H1 (cell line): ENCODE measurements around the gene NEK11. TPM values are rescaled to one million over a fixed set of nuclear protein-coding genes. Genes with fewer than 3 reads are reported as not detected.

Source experiments
- CTCF ChIA-PET: fragments of 300-600 bp; sonication (Branson Sonifier 250); formaldehyde crosslinking; loops from one replicate; lab custom pipeline; 2021; ENCODE audit not compliant: partially characterized antibody; lab: Charles Lee
- POLR2A ChIA-PET: fragments of 300-600 bp; sonication (Branson Sonifier 250); formaldehyde crosslinking; loops from one replicate; lab custom pipeline; 2021; ENCODE audit warnings: inconsistent platforms; ENCODE audit not compliant: partially characterized antibody; lab: Charles Lee
- DNase-seq, 2 experiments: peaks; one replicate each; pipeline versions ENCODE4 v3.0.0 to v3.0.0-alpha.2; 2010 to 2022; ENCODE audit warnings: low spot score in 2 of 2, low read depth in 1 of 2, mixed read lengths in 1 of 2
- FAIRE-seq: peaks from 2 replicates; lab custom pipeline; 2011; peaks lifted over from hg19 to GRCh38; lab: Jason Lieb, UNC
- H2AFZ ChIP-seq: 2 replicates; pipeline ENCODE4 v1.8.1; 2012; ENCODE audit warnings: low read length, inconsistent platforms
- H2AK5ac ChIP-seq: 2 replicates; pipeline ENCODE4 v1.6.1; 2013; ENCODE audit warnings: low read depth, low read length
- H2BK120ac ChIP-seq: replicated peaks from 2 replicates; pipeline ENCODE3; 2013; ENCODE audit warnings: low read depth, low read length, inconsistent platforms
- H2BK12ac ChIP-seq: 2 replicates; pipeline ENCODE4 v1.6.1; 2013; ENCODE audit warnings: low read depth, low read length
- H2BK15ac ChIP-seq: 2 replicates; pipeline ENCODE4 v1.6.1; 2013; ENCODE audit warnings: low read length
- H2BK20ac ChIP-seq: 2 replicates; pipeline ENCODE4 v1.6.1; 2013; ENCODE audit warnings: low read length
- H2BK5ac ChIP-seq: 2 replicates; pipeline ENCODE4 v1.6.1; 2013; ENCODE audit warnings: low read depth, low read length
- H3K14ac ChIP-seq: 2 replicates; pipeline ENCODE4 v1.6.1; 2013; ENCODE audit warnings: inconsistent platforms; ENCODE audit not compliant: insufficient read length
- H3K18ac ChIP-seq: 2 replicates; pipeline ENCODE4 v1.6.1; 2013; ENCODE audit warnings: low read length; ENCODE audit errors: extremely low read depth
- H3K23ac ChIP-seq: 2 replicates; pipeline ENCODE4 v1.6.1; 2013; ENCODE audit warnings: inconsistent platforms; ENCODE audit not compliant: insufficient read length
- H3K23me2 ChIP-seq: 2 replicates; pipeline ENCODE4 v1.6.1; 2013; ENCODE audit warnings: low read depth, low read length
- H3K27ac ChIP-seq: 2 replicates; pipeline ENCODE4 v1.6.1; 2011; ENCODE audit warnings: low read depth, low read length, inconsistent platforms
- H3K27me3 ChIP-seq, 4 experiments: replicated peaks in 1 of 4; 1 replicate in 1 of 4; 2 replicates in 3 of 4; pipeline versions ENCODE4 v1.6.1 to v1.8.1; 2011 to 2013; ENCODE audit warnings: low read length in 3 of 4, mild to moderate bottlenecking in 3 of 4, inconsistent platforms in 2 of 4, mixed read lengths in 2 of 4, moderate library complexity in 1 of 4; ENCODE audit not compliant: control insufficient read depth in 3 of 4, insufficient read depth in 3 of 4; ENCODE audit errors: extremely low read depth in 1 of 4
- H3K36me3 ChIP-seq, 4 experiments: 2 replicates each; pipeline versions ENCODE4 v1.6.1 to v1.8.1; 2011 to 2013; ENCODE audit warnings: mild to moderate bottlenecking in 4 of 4, low read length in 3 of 4, moderate library complexity in 2 of 4, control low read depth in 1 of 4, inconsistent platforms in 1 of 4; ENCODE audit not compliant: insufficient read depth in 4 of 4, control insufficient read depth in 2 of 4
- H3K4ac ChIP-seq: replicated peaks from 2 replicates; pipeline ENCODE3; 2013; ENCODE audit warnings: low read length, low read depth, mixed read lengths, inconsistent platforms; ENCODE audit not compliant: insufficient read length
- H3K4me1 ChIP-seq, 4 experiments: replicated peaks in 1 of 4; 1 replicate in 1 of 4; 2 replicates in 3 of 4; pipeline versions ENCODE4 v1.6.1 to v1.8.1; 2011 to 2013; ENCODE audit warnings: low read length in 3 of 4, inconsistent platforms in 2 of 4, mixed read lengths in 1 of 4; ENCODE audit not compliant: insufficient read depth in 4 of 4, control insufficient read depth in 3 of 4
- H3K4me2 ChIP-seq, 2 experiments: 2 replicates each; pipeline versions ENCODE4 v1.6.1 to v1.8.1; 2011 to 2013; ENCODE audit warnings: low read depth in 2 of 2, low read length in 2 of 2, control low read depth in 1 of 2, inconsistent platforms in 1 of 2, mild to moderate bottlenecking in 1 of 2; ENCODE audit not compliant: insufficient read depth in 1 of 2
- H3K4me3 ChIP-seq, 4 experiments: fragments of 200-600, 300-600 bp in 1 of 4; sonication (generic), shearing (Covaris generic), sonication (Bioruptor Twin) in 1 of 4; 2 replicates each; pipeline versions ENCODE4 v1.5.1 to v1.8.1; 2011 to 2016; ENCODE audit warnings: low read length in 4 of 4, low read depth in 3 of 4, control low read depth in 2 of 4, inconsistent platforms in 2 of 4, mild to moderate bottlenecking in 2 of 4, mixed read lengths in 1 of 4, moderate library complexity in 1 of 4; ENCODE audit not compliant: insufficient read depth in 2 of 4; ENCODE audit errors: extremely low read depth in 1 of 4
- H3K56ac ChIP-seq: replicated peaks from 2 replicates; pipeline ENCODE3; 2013; ENCODE audit warnings: low read depth, mild to moderate bottlenecking, mixed read lengths, low read length, inconsistent platforms; ENCODE audit not compliant: insufficient read length
- H3K79me1 ChIP-seq: 2 replicates; pipeline ENCODE4 v1.6.1; 2013; ENCODE audit warnings: low read depth, low read length, control low read depth
- H3K79me2 ChIP-seq, 2 experiments: 2 replicates each; pipeline versions ENCODE4 v1.6.1 to v1.8.1; 2012 to 2013; ENCODE audit warnings: low read length in 2 of 2, mild to moderate bottlenecking in 2 of 2, inconsistent platforms in 1 of 2; ENCODE audit not compliant: insufficient read depth in 2 of 2, control insufficient read depth in 1 of 2
- H3K9ac ChIP-seq, 4 experiments: replicated peaks in 1 of 4; 1 replicate in 1 of 4; 2 replicates in 3 of 4; pipeline versions ENCODE4 v1.6.1 to v1.8.1; 2011 to 2013; ENCODE audit warnings: low read depth in 3 of 4, low read length in 3 of 4, control low read depth in 2 of 4, mild to moderate bottlenecking in 2 of 4, moderate library complexity in 2 of 4, inconsistent platforms in 1 of 4; ENCODE audit errors: extremely low read depth in 1 of 4
- H3K9me3 ChIP-seq, 2 experiments: 2 replicates each; pipeline versions ENCODE4 v1.6.1 to v1.8.1; 2012 to 2013; ENCODE audit warnings: mild to moderate bottlenecking in 2 of 2, moderate library complexity in 2 of 2, control low read depth in 1 of 2, inconsistent platforms in 1 of 2, low read depth in 1 of 2, low read length in 1 of 2, mixed read lengths in 1 of 2; ENCODE audit not compliant: insufficient read depth in 2 of 2
- H4K20me1 ChIP-seq, 2 experiments: replicated peaks in 1 of 2; 2 replicates each; pipeline versions ENCODE3 to v1.8.1; 2011 to 2013; ENCODE audit warnings: inconsistent platforms in 2 of 2, low read length in 2 of 2, mild to moderate bottlenecking in 1 of 2; ENCODE audit not compliant: insufficient read depth in 2 of 2, control insufficient read depth in 1 of 2
- H4K5ac ChIP-seq: 2 replicates; pipeline ENCODE4 v1.6.1; 2013; ENCODE audit warnings: low read length, low read depth, mixed read lengths, inconsistent platforms; ENCODE audit not compliant: insufficient read length
- H4K8ac ChIP-seq: 2 replicates; pipeline ENCODE4 v1.8.0; 2013; ENCODE audit warnings: mild to moderate bottlenecking, moderate library complexity, low read length, inconsistent platforms; ENCODE audit not compliant: insufficient read depth; ENCODE audit errors: extremely low read depth
- H4K91ac ChIP-seq: replicated peaks from 2 replicates; pipeline ENCODE3; 2013; ENCODE audit warnings: low read length, mixed read lengths, inconsistent platforms; ENCODE audit not compliant: insufficient read length
- ATF2 ChIP-seq: IDR thresholded peaks from 2 replicates; pipeline ENCODE4 v1.6.1; 2012; ENCODE audit warnings: low read length, inconsistent platforms
- BACH1 ChIP-seq: IDR thresholded peaks from 2 replicates; pipeline ENCODE4 v1.6.1; 2012; ENCODE audit warnings: low read length, improper control_type of control experiment
- EZH2 ChIP-seq: fragments of 200-600 bp; sonication (generic); IDR thresholded peaks from 2 replicates; pipeline ENCODE4 v1.7.1; 2012; ENCODE audit warnings: low read depth, mild to moderate bottlenecking, moderate library complexity, low read length, inconsistent platforms; ENCODE audit not compliant: severe bottlenecking
- HDAC2 ChIP-seq, 2 experiments: fragments of 300-600 bp in 1 of 2; sonication (generic) in 1 of 2; IDR thresholded peaks; 2 replicates each; pipeline ENCODE4 v1.6.1; 2011 to 2012; ENCODE audit warnings: low read depth in 2 of 2, low read length in 2 of 2, mild to moderate bottlenecking in 2 of 2, moderate library complexity in 2 of 2, borderline replicate concordance in 1 of 2, inconsistent platforms in 1 of 2
- KDM5A ChIP-seq: fragments of 200-600 bp; IDR thresholded peaks from 2 replicates; pipeline ENCODE4 v1.7.1; 2012; ENCODE audit warnings: mild to moderate bottlenecking, low read length, inconsistent platforms, mixed read lengths
- PHF8 ChIP-seq: fragments of 200-600 bp; sonication (generic); conservative IDR thresholded peaks from 2 replicates; pipeline ENCODE4 v1.7.1; 2012; ENCODE audit warnings: low read depth, mild to moderate bottlenecking, inconsistent platforms, low read length, moderate library complexity
- SAP30 ChIP-seq: fragments of 300-600 bp; sonication (generic); IDR thresholded peaks from 2 replicates; pipeline ENCODE4 v1.7.1; 2012; ENCODE audit warnings: low read length, moderate library complexity, mild to moderate bottlenecking, inconsistent platforms; ENCODE audit not compliant: insufficient read depth, insufficient replicate concordance
- TAF7 ChIP-seq: optimal IDR thresholded peaks from 2 replicates; pipeline ENCODE3; 2011; ENCODE audit warnings: low read depth, mild to moderate bottlenecking, inconsistent platforms, low read length, moderate library complexity, borderline replicate concordance
- WGBS, 2 experiments: shearing (Covaris generic) in 1 of 2; methylation state at CpG; one replicate each; pipeline versions ENCODE4 v1.1.6 to v1.1.7; 2013 to 2015; ENCODE audit warnings: low lambda C conversion rate in 2 of 2, mixed read lengths in 2 of 2, inconsistent platforms in 1 of 2, low coverage in 1 of 2, missing lambda C conversion rate in 1 of 2; ENCODE audit not compliant: insufficient replicate concordance in 2 of 2, insufficient coverage in 1 of 2, insufficient read length in 1 of 2; ENCODE audit errors: extremely low coverage in 1 of 2, missing lambda C conversion rate in 1 of 2; 5-methylcytosine and 5-hydroxymethylcytosine counted together
- polyA plus RNA-seq, 7 experiments: library from polyadenylated mRNA; depleted of rRNA in 3 of 7; stranded (reverse) in 5 of 7; unstranded in 2 of 7; fragments of >200 nt in 5 of 7; fragments of 200-250 nt in 2 of 7; gene quantifications; 1 replicate in 5 of 7; 2 replicates in 1 of 7; 4 replicates in 1 of 7; pipeline versions ENCODE4 v1.2.1 to v1.2.3, GENCODE V29; 2011 to 2013; ENCODE audit warnings: missing spikeins in 2 of 7, mixed read lengths in 2 of 7
- total RNA-seq: library from RNA; stranded (reverse); fragmentation: NEBNext Ultra II Directional; extraction: Animal tissue kit (Norgen Biotek cat#: 25700); gene quantifications from 2 replicates; pipeline ENCODE4 v1.2.1, GENCODE V29; 2021

The NEK11 gene
- total and polyA plus RNA-seq, 2 of the 8 experiments (the other 6 are each of a cell fraction or from before 2014, with no cell fraction given) = 0.60 TPM; not detected in 1

GRCh38 chr3:131386429-131387165 lies 359.9 kb downstream of the NEK11 start:
- H3K4ac ChIP-seq = no peak overlapping the region
- H2AK5ac ChIP-seq = no peak overlapping the region
- no peak overlapping the region for H2BK20ac ChIP-seq
- no peak for TF ChIP-seq TAF7
- TF ChIP-seq KDM5A = no peak
- TF ChIP-seq PHF8 = no peak
- TF ChIP-seq HDAC2 (IDR thresholded peaks at IDR 0.05; ENCODE audit: borderline replicate concordance in 1 of 2, low read depth in 2 of 2, low read length in 2 of 2) = no peak
- no peak for TF ChIP-seq BACH1
- no peak for TF ChIP-seq SAP30
- TF ChIP-seq EZH2 = no peak
- no peak for TF ChIP-seq ATF2
- no peak overlapping the region for H2BK12ac ChIP-seq
- DNase-seq (no peak), FAIRE-seq (no peak)
- H3K4me3 ChIP-seq = no peak overlapping the region
- H2BK15ac ChIP-seq = no peak overlapping the region
- no peak overlapping the region for H3K56ac ChIP-seq
- 91% methylated on average over 6 of the region's 6 CpGs; no CpG with 5 or more reads in 1 of the 2 experiments for WGBS, 2 experiments
- H2BK5ac ChIP-seq = no peak overlapping the region
- H3K27ac ChIP-seq = no peak overlapping the region
- H2AFZ ChIP-seq = no peak overlapping the region
- peaks cover 5% of the 10 kb centered on the region; the same call in 1 of the 2 replicates for H3K23me2 ChIP-seq
- H4K8ac ChIP-seq = no peak overlapping the region
- CTCF ChIA-PET = no interaction called here
- H3K4me2 ChIP-seq = no peak overlapping the region
- H3K9me3 ChIP-seq = no peaks in the 10 kb centered on the region
- H3K79me1 ChIP-seq = peaks cover 5% of the 10 kb centered on the region
- H3K9ac ChIP-seq = no peak overlapping the region
- no peaks in the 10 kb centered on the region for H3K27me3 ChIP-seq
- peaks cover 0 to 8% of the 10 kb centered on the region in 2 experiments; a peak in 2 of 4 replicates for H3K79me2 ChIP-seq
- no peak overlapping the region for H3K18ac ChIP-seq
- peaks cover 0 to 14% (median 0%) of the 10 kb centered on the region in 4 experiments; a peak in 3 of 8 replicates for H3K36me3 ChIP-seq
- peaks cover 0 to 5% (median 0%) of the 10 kb centered on the region in 4 experiments; a peak in 2 of 7 replicates for H3K4me1 ChIP-seq
- H4K20me1 ChIP-seq = peaks cover 0 to 2% of the 10 kb centered on the region in 2 experiments
- no peak overlapping the region for H3K14ac ChIP-seq
- H3K23ac ChIP-seq = no peak overlapping the region
- no peak overlapping the region for H2BK120ac ChIP-seq
- H4K5ac ChIP-seq = no peak overlapping the region
- POLR2A ChIA-PET = interaction anchor here (1.2 kb wide), 1 partner anchor 8 kb away, joined by 4 read pairs; no protein-coding TSS in a partner anchor
- no peak overlapping the region for H4K91ac ChIP-seq
